PC-3 (cell line): ENCODE data around the gene AP4S1.

Experiments
- EZH2 ChIP-seq: fragments of 300-600 bp; sonication (generic); IDR thresholded peaks from one replicate; pipeline ENCODE4 v1.6.1; 2017; ENCODE audit warnings: antibody characterized with exemption, mild to moderate bottlenecking, low read length; ENCODE audit not compliant: unreplicated experiment
- EZH2phosphoT487 ChIP-seq: fragments of 300-600 bp; sonication (generic); IDR thresholded peaks from 2 replicates; pipeline ENCODE4 v1.6.1; 2018; ENCODE audit warnings: mild to moderate bottlenecking, antibody characterized with exemption, low read length, borderline replicate concordance
- TF ChIP-seq, protein P1 (sequence below): fragments of 300-600 bp; sonication (generic); conservative IDR thresholded peaks from 2 replicates; pipeline ENCODE4 v1.5.1; 2017; ENCODE audit warnings: antibody characterized with exemption, low read depth, mild to moderate bottlenecking, low read length

- TF ChIP-seq, protein P1, sequence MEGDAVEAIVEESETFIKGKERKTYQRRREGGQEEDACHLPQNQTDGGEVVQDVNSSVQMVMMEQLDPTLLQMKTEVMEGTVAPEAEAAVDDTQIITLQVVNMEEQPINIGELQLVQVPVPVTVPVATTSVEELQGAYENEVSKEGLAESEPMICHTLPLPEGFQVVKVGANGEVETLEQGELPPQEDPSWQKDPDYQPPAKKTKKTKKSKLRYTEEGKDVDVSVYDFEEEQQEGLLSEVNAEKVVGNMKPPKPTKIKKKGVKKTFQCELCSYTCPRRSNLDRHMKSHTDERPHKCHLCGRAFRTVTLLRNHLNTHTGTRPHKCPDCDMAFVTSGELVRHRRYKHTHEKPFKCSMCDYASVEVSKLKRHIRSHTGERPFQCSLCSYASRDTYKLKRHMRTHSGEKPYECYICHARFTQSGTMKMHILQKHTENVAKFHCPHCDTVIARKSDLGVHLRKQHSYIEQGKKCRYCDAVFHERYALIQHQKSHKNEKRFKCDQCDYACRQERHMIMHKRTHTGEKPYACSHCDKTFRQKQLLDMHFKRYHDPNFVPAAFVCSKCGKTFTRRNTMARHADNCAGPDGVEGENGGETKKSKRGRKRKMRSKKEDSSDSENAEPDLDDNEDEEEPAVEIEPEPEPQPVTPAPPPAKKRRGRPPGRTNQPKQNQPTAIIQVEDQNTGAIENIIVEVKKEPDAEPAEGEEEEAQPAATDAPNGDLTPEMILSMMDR: no peak
- TF ChIP-seq EZH2: no peak
- TF ChIP-seq EZH2phosphoT487: no peak
These were observed 65.7 kb downstream of the AP4S1 start for GRCh38 chr14:31090883-31091764.
